ENCODE measurements around the gene LEMD3. TPM values are rescaled to one million over a fixed set of nuclear protein-coding genes. Genes with fewer than 3 reads are reported as not detected.

LEMD3 gene
- total RNA-seq, 4 donors from 2014 or later, result 38.3 to 57.3 (median 50.3) TPM

- Histone ChIP-seq H3K27ac (no peak overlapping the region), H3K27me3 (no peaks in the 10 kb centered on the region), H3K9me3 (no peaks in the 10 kb centered on the region), H3K4me3 (no peak overlapping the region), H3K4me1 (peaks cover 0 to 60% (median 9%) of the 10 kb centered on the region in 4 donors), H3K36me3 (no peaks in the 10 kb centered on the region)
- DNase-seq (ENCODE audit: low spot score in 2 of 2), result no peak
- TF ChIP-seq EP300 (IDR thresholded peaks at IDR 0.05), result no peak
- no peak for TF ChIP-seq CTCF (IDR thresholded peaks at IDR 0.05)
- TF ChIP-seq POLR2A (IDR thresholded peaks at IDR 0.05), result no peak
- 89 to 100% methylated on average over 2 of the region's 2 CpGs for WGBS, 2 donors
Measured at GRCh38 chr12:65204886-65205525, 35.6 kb downstream of the LEMD3 start.

- Histone ChIP-seq H3K4me1 (peaks cover 0 to 69% (median 11%) of the 10 kb centered on the region in 4 donors), H3K27ac (no peak overlapping the region), H3K9me3 (no peaks in the 10 kb centered on the region), H3K27me3 (no peaks in the 10 kb centered on the region), H3K4me3 (no peak overlapping the region), H3K36me3 (no peaks in the 10 kb centered on the region)
- TF ChIP-seq EP300 (IDR thresholded peaks at IDR 0.05) (no peak), CTCF (IDR thresholded peaks at IDR 0.05) (no peak), POLR2A (IDR thresholded peaks at IDR 0.05) (no peak)
- DNase-seq (ENCODE audit: low spot score in 2 of 2), result no peak
Measured at GRCh38 chr12:65205886-65206285, 36.5 kb downstream of the LEMD3 start.

GRCh38 chr12:65208125-65208524 lies 38.7 kb downstream of the LEMD3 start:
- no peak for TF ChIP-seq POLR2A (IDR thresholded peaks at IDR 0.05)
- no peak for TF ChIP-seq EP300 (IDR thresholded peaks at IDR 0.05)
- Histone ChIP-seq H3K27ac (no peak overlapping the region), H3K4me3 (no peak overlapping the region), H3K27me3 (no peaks in the 10 kb centered on the region), H3K4me1 (peaks cover 0 to 62% (median 11%) of the 10 kb centered on the region in 4 donors), H3K36me3 (peaks cover 0 to 4% (median 0%) of the 10 kb centered on the region in 3 donors), H3K9me3 (no peaks in the 10 kb centered on the region)
- 82 to 83% methylated on average over 2 of the region's 2 CpGs for WGBS, 2 donors
- no peak for DNase-seq (ENCODE audit: low spot score in 2 of 2)

GRCh38 chr12:65208964-65209654 lies 39.7 kb downstream of the LEMD3 start:
- Histone ChIP-seq H3K36me3 (peaks cover 0 to 4% (median 0%) of the 10 kb centered on the region in 3 donors), H3K4me1 (peaks cover 0 to 52% (median 11%) of the 10 kb centered on the region in 4 donors), H3K27ac (no peak overlapping the region), H3K4me3 (no peak overlapping the region), H3K9me3 (no peaks in the 10 kb centered on the region), H3K27me3 (no peaks in the 10 kb centered on the region)
- no peak for DNase-seq (ENCODE audit: low spot score in 2 of 2)
- TF ChIP-seq POLR2A (IDR thresholded peaks at IDR 0.05) (no peak), EP300 (IDR thresholded peaks at IDR 0.05) (no peak), CTCF (IDR thresholded peaks at IDR 0.05) (no peak)
- WGBS, 2 donors, result 68 to 73% methylated on average over 3 of the region's 3 CpGs

GRCh38 chr12:65209655-65210043 lies 40.3 kb downstream of the LEMD3 start:
- H3K27ac ChIP-seq, result peak overlapping the region in 1 of 4 donors; percentile 17
- TF ChIP-seq CTCF (IDR thresholded peaks at IDR 0.05) (no peak), POLR2A (IDR thresholded peaks at IDR 0.05) (no peak), EP300 (IDR thresholded peaks at IDR 0.05) (no peak)
- WGBS, 2 donors, result 39 to 47% methylated on average over 2 of the region's 2 CpGs
- H3K36me3 ChIP-seq, result peaks cover 0 to 4% (median 0%) of the 10 kb centered on the region in 3 donors
- no peaks in the 10 kb centered on the region for H3K9me3 ChIP-seq
- H3K27me3 ChIP-seq, result no peaks in the 10 kb centered on the region
- no peak overlapping the region for H3K4me3 ChIP-seq
- DNase-seq (ENCODE audit: low spot score in 2 of 2), result no peak
- peaks cover 0 to 46% (median 11%) of the 10 kb centered on the region in 4 donors for H3K4me1 ChIP-seq

Measured in tibial nerve (tissue), 4 donors.